H9 (cell line): ENCODE results near the gene SECISBP2. TPM values are rescaled to one million over a fixed set of nuclear protein-coding genes. Genes with fewer than 3 reads are reported as not detected.

Source experiments
- DNase-seq: peaks from one replicate; pipeline ENCODE4 v3.0.0-alpha.2; 2017
- H2AFZ ChIP-seq: one replicate; pipeline ENCODE4 v1.6.1; 2013; ENCODE audit warnings: mild to moderate bottlenecking, low read length, control low read depth, moderate library complexity
- H2AK5ac ChIP-seq: 2 replicates; pipeline ENCODE4 v1.6.1; 2013; ENCODE audit warnings: low read length, control low read depth, mixed read lengths; ENCODE audit not compliant: insufficient read length
- H2BK120ac ChIP-seq: one replicate; pipeline ENCODE4 v1.6.1; 2013; ENCODE audit warnings: low read depth, mild to moderate bottlenecking, low read length, control low read depth, inconsistent platforms; ENCODE audit not compliant: poor library complexity, severe bottlenecking
- H2BK12ac ChIP-seq: 2 replicates; pipeline ENCODE4 v1.6.1; 2013; ENCODE audit warnings: low read length, control low read depth, mixed read lengths, low read depth; ENCODE audit not compliant: insufficient read length
- H2BK15ac ChIP-seq: 2 replicates; pipeline ENCODE4 v1.6.1; 2013; ENCODE audit warnings: low read depth, low read length, control low read depth
- H2BK20ac ChIP-seq: one replicate; pipeline ENCODE4 v1.6.1; 2013; ENCODE audit warnings: low read depth, mild to moderate bottlenecking, low read length, control low read depth, inconsistent platforms; ENCODE audit not compliant: poor library complexity, severe bottlenecking
- H2BK5ac ChIP-seq: 2 replicates; pipeline ENCODE4 v1.6.1; 2013; ENCODE audit warnings: low read length, control low read depth, mixed read lengths; ENCODE audit not compliant: insufficient read length
- H3K14ac ChIP-seq: 2 replicates; pipeline ENCODE4 v1.6.1; 2013; ENCODE audit warnings: low read length, control low read depth; ENCODE audit not compliant: insufficient read depth
- H3K18ac ChIP-seq: 2 replicates; pipeline ENCODE4 v1.6.1; 2013; ENCODE audit warnings: low read depth, mild to moderate bottlenecking, mixed read lengths, low read length, control low read depth; ENCODE audit not compliant: insufficient read length
- H3K23ac ChIP-seq: 2 replicates; pipeline ENCODE4 v1.6.1; 2013; ENCODE audit warnings: low read length, control low read depth, mixed read lengths, low read depth; ENCODE audit not compliant: insufficient read length
- H3K23me2 ChIP-seq: 2 replicates; pipeline ENCODE4 v1.6.1; 2013; ENCODE audit warnings: low read depth, mild to moderate bottlenecking, mixed read lengths, low read length, control low read depth; ENCODE audit not compliant: insufficient read length, poor library complexity, severe bottlenecking
- H3K27ac ChIP-seq: 2 replicates; pipeline ENCODE4 v1.5.1; 2013; ENCODE audit warnings: low read length, control low read depth, mixed read lengths, low read depth; ENCODE audit not compliant: insufficient read length
- H3K27me3 ChIP-seq: 2 replicates; pipeline ENCODE4 v1.6.1; 2013; ENCODE audit warnings: low read length, control low read depth, inconsistent platforms; ENCODE audit not compliant: insufficient read depth
- H3K4ac ChIP-seq: 2 replicates; pipeline ENCODE4 v1.6.1; 2013; ENCODE audit warnings: low read depth, mild to moderate bottlenecking, control low read depth, inconsistent platforms, low read length, moderate library complexity
- H3K4me1 ChIP-seq: 2 replicates; pipeline ENCODE4 v1.6.1; 2013; ENCODE audit warnings: low read length, control low read depth, inconsistent platforms; ENCODE audit not compliant: insufficient read depth
- H3K4me2 ChIP-seq: 2 replicates; pipeline ENCODE4 v1.6.1; 2013; ENCODE audit warnings: low read length, control low read depth, mixed read lengths; ENCODE audit not compliant: insufficient read length, insufficient read depth
- H3K56ac ChIP-seq: 2 replicates; pipeline ENCODE4 v1.6.1; 2013; ENCODE audit warnings: low read depth, mild to moderate bottlenecking, mixed read lengths, low read length, control low read depth; ENCODE audit not compliant: insufficient read length
- H3K79me1 ChIP-seq: 2 replicates; pipeline ENCODE4 v1.6.1; 2013; ENCODE audit warnings: low read depth, mild to moderate bottlenecking, moderate library complexity, low read length, control low read depth, inconsistent platforms; ENCODE audit not compliant: insufficient read depth, poor library complexity, severe bottlenecking
- H3K79me2 ChIP-seq: 2 replicates; pipeline ENCODE4 v1.6.1; 2013; ENCODE audit warnings: low read length, control low read depth, inconsistent platforms; ENCODE audit not compliant: insufficient read depth
- H3K9ac ChIP-seq: 2 replicates; pipeline ENCODE4 v1.6.1; 2013; ENCODE audit warnings: low read length, control low read depth, mixed read lengths; ENCODE audit not compliant: insufficient read length; ENCODE audit errors: extremely low read depth
- H3K9me3 ChIP-seq: one replicate; pipeline ENCODE4 v1.6.1; 2013; ENCODE audit warnings: low read depth, low read length, inconsistent platforms; ENCODE audit not compliant: control insufficient read depth
- H3T11ph ChIP-seq: one replicate; pipeline ENCODE4 v1.6.1; 2013; ENCODE audit warnings: mild to moderate bottlenecking, low read length, control low read depth, inconsistent platforms
- H4K20me1 ChIP-seq: one replicate; pipeline ENCODE4 v1.6.1; 2013; ENCODE audit not compliant: control insufficient read depth, insufficient read length, insufficient read depth
- H4K5ac ChIP-seq: 2 replicates; pipeline ENCODE4 v1.6.1; 2013; ENCODE audit warnings: low read depth, mild to moderate bottlenecking, mixed read lengths, low read length, control low read depth; ENCODE audit not compliant: insufficient read length
- H4K8ac ChIP-seq: replicated peaks from 2 replicates; pipeline ENCODE4 v1.6.1; 2013; ENCODE audit warnings: low read length, control low read depth, mixed read lengths, low read depth; ENCODE audit not compliant: insufficient read length
- H4K91ac ChIP-seq: 2 replicates; pipeline ENCODE4 v1.6.1; 2013; ENCODE audit warnings: low read depth, mild to moderate bottlenecking, moderate library complexity, mixed read lengths, low read length, control low read depth; ENCODE audit not compliant: insufficient read length
- H3K27ac Mint-ChIP-seq, 3 experiments: 2 replicates in 2 of 3; 3 replicates in 1 of 3; pipeline ENCODE4 v1.8.0; 2020 to 2021; ENCODE audit warnings: mixed read lengths in 3 of 3, mild to moderate bottlenecking in 1 of 3, moderate library complexity in 1 of 3
- H3K27me3 Mint-ChIP-seq: 2 replicates; pipeline ENCODE4 v1.8.0; 2021; ENCODE audit warnings: low read depth, mild to moderate bottlenecking, moderate library complexity, mixed read lengths
- H3K36me3 Mint-ChIP-seq, 3 experiments: 2 replicates in 2 of 3; 3 replicates in 1 of 3; pipeline ENCODE4 v1.8.0; 2020 to 2021; ENCODE audit warnings: low read depth in 3 of 3, mixed read lengths in 3 of 3; ENCODE audit not compliant: insufficient read depth in 1 of 3
- H3K4me1 Mint-ChIP-seq, 2 experiments: 2 replicates each; pipeline ENCODE4 v1.8.0; 2020; ENCODE audit warnings: mixed read lengths in 2 of 2
- H3K4me3 Mint-ChIP-seq, 2 experiments: 2 replicates in 1 of 2; 3 replicates in 1 of 2; pipeline ENCODE4 v1.8.0; 2020 to 2021; ENCODE audit warnings: mild to moderate bottlenecking in 2 of 2, mixed read lengths in 2 of 2, moderate library complexity in 1 of 2
- H3K9me3 Mint-ChIP-seq, 2 experiments: 2 replicates in 1 of 2; 3 replicates in 1 of 2; pipeline ENCODE4 v1.8.0; 2020; ENCODE audit warnings: mild to moderate bottlenecking in 2 of 2, mixed read lengths in 2 of 2, moderate library complexity in 1 of 2
- WGBS: extraction: QIAGEN DNeasy Blood & Tissue Kit; methylation state at CpG from one replicate; pipeline ENCODE4 v1.1.7; 2013; ENCODE audit warnings: missing lambda C conversion rate, low lambda C conversion rate, mixed read lengths; ENCODE audit not compliant: insufficient read length; ENCODE audit errors: extremely low coverage; 5-methylcytosine and 5-hydroxymethylcytosine counted together
- total RNA-seq: library from RNA; stranded (reverse); gene quantifications from 2 replicates; pipeline ENCODE4 v1.2.1, GENCODE V29; 2021
- TF ChIP-seq, protein P1 (sequence below): fragments of 200-600 bp; sonication (generic); conservative IDR thresholded peaks from 3 replicates; pipeline ENCODE4 v1.8.0; 2021; ENCODE audit warnings: antibody characterized with exemption, mild to moderate bottlenecking

Gene SECISBP2
- total RNA-seq, 1 experiment from 2014 or later = 62.7 TPM

- H3K9ac ChIP-seq = no peak overlapping the region
- no peak overlapping the region for H2BK15ac ChIP-seq
- H3K9me3 Mint-ChIP-seq = no peaks in the 10 kb centered on the region
- H3K56ac ChIP-seq = no peak overlapping the region
- H3T11ph ChIP-seq = no peak overlapping the region
- no peak overlapping the region for H3K4ac ChIP-seq
- H3K18ac ChIP-seq = no peak overlapping the region
- no peaks in the 10 kb centered on the region for H3K79me1 ChIP-seq
- H4K5ac ChIP-seq = no peak overlapping the region
- H3K27ac Mint-ChIP-seq = no peak overlapping the region
- H2BK5ac ChIP-seq = no peak overlapping the region
- no peaks in the 10 kb centered on the region for H3K9me3 ChIP-seq
- no peak overlapping the region for H3K4me3 Mint-ChIP-seq
- no peak overlapping the region for H2AK5ac ChIP-seq
- no peaks in the 10 kb centered on the region for H4K20me1 ChIP-seq
- TF ChIP-seq, protein P1, sequence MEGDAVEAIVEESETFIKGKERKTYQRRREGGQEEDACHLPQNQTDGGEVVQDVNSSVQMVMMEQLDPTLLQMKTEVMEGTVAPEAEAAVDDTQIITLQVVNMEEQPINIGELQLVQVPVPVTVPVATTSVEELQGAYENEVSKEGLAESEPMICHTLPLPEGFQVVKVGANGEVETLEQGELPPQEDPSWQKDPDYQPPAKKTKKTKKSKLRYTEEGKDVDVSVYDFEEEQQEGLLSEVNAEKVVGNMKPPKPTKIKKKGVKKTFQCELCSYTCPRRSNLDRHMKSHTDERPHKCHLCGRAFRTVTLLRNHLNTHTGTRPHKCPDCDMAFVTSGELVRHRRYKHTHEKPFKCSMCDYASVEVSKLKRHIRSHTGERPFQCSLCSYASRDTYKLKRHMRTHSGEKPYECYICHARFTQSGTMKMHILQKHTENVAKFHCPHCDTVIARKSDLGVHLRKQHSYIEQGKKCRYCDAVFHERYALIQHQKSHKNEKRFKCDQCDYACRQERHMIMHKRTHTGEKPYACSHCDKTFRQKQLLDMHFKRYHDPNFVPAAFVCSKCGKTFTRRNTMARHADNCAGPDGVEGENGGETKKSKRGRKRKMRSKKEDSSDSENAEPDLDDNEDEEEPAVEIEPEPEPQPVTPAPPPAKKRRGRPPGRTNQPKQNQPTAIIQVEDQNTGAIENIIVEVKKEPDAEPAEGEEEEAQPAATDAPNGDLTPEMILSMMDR = no peak
- peaks cover 42 to 91% (median 90%) of the 10 kb centered on the region in 3 experiments; a peak in 6 of 7 replicates for H3K36me3 Mint-ChIP-seq
- no peaks in the 10 kb centered on the region for H3K4me1 Mint-ChIP-seq
- no peak overlapping the region for H2BK120ac ChIP-seq
- no peaks in the 10 kb centered on the region for H3K27me3 ChIP-seq
- no peak for DNase-seq
- no peaks in the 10 kb centered on the region for H3K4me1 ChIP-seq
- no peaks in the 10 kb centered on the region for H3K23me2 ChIP-seq
- H3K79me2 ChIP-seq = no peaks in the 10 kb centered on the region
- no peak overlapping the region for H3K4me2 ChIP-seq
- no peak overlapping the region for H2BK20ac ChIP-seq
- no peak overlapping the region for H3K27ac ChIP-seq
- H3K14ac ChIP-seq = no peak overlapping the region
- WGBS = no CpG with 5 or more reads among the region's 2 CpGs
- H4K8ac ChIP-seq = no peak overlapping the region
- H2BK12ac ChIP-seq = no peak overlapping the region
- H4K91ac ChIP-seq = no peak overlapping the region
- H2AFZ ChIP-seq = no peak overlapping the region
- H3K27me3 Mint-ChIP-seq = no peaks in the 10 kb centered on the region
- H3K23ac ChIP-seq = no peak overlapping the region
These were observed 21.5 kb downstream of the SECISBP2 start for GRCh38 chr9:89339807-89340206.
